SK-N-SH (cell line): ENCODE data around the gene NPS. TPM values are rescaled to one million over a fixed set of nuclear protein-coding genes. Genes with fewer than 3 reads are reported as not detected.

Experiments
- CTCF ChIA-PET: fragments of 300-600, 350-600 bp; formaldehyde crosslinking; extraction: SDS; loops from one replicate; lab custom pipeline; 2021; lab: Yijun Ruan, JAX
- POLR2A ChIA-PET: fragments of 350-600 bp; sonication (Branson Sonifier 250); formaldehyde crosslinking; extraction: SDS; loops from one replicate; lab custom pipeline; 2020; ENCODE audit warnings: antibody characterized with exemption, inconsistent platforms; lab: Yijun Ruan, JAX
- DNase-seq: peaks from one replicate; pipeline ENCODE4 v3.0.0; 2012
- H2AFZ ChIP-seq: fragments of 200-600 bp; sonication (generic); 2 replicates; pipeline ENCODE4 v1.8.1; 2016; ENCODE audit warnings: antibody characterized with exemption, mild to moderate bottlenecking, low read depth
- H3F3A ChIP-seq: fragments of 200-600 bp; sonication (generic); replicated peaks from 2 replicates; pipeline ENCODE3; 2016; ENCODE audit warnings: antibody characterized with exemption, mild to moderate bottlenecking; ENCODE audit not compliant: insufficient read depth
- H3K27ac ChIP-seq, 2 experiments: fragments of 200-500 bp in 1 of 2; fragments of 200-600 bp in 1 of 2; sonication (Bioruptor generic) in 1 of 2; sonication (generic), shearing (Covaris generic) in 1 of 2; 2 replicates each; pipeline versions ENCODE4 v1.5.1 to v1.6.1; 2014 to 2016; ENCODE audit warnings: low read depth in 2 of 2, inconsistent platforms in 1 of 2, low read length in 1 of 2, mild to moderate bottlenecking in 1 of 2, mixed read lengths in 1 of 2
- H3K27me3 ChIP-seq: fragments of 200-600 bp; sonication (generic), shearing (Covaris generic); 2 replicates; pipeline ENCODE4 v1.6.1; 2016; ENCODE audit warnings: mixed run types; ENCODE audit not compliant: insufficient read depth
- H3K36me3 ChIP-seq, 2 experiments: fragments of 200-500 bp in 1 of 2; fragments of 200-600 bp in 1 of 2; sonication (Bioruptor generic) in 1 of 2; sonication (generic) in 1 of 2; replicated peaks in 1 of 2; 2 replicates each; pipeline versions ENCODE3 to v1.5.1; 2014 to 2016; ENCODE audit warnings: low read length in 1 of 2, mild to moderate bottlenecking in 1 of 2; ENCODE audit not compliant: insufficient read depth in 2 of 2, control insufficient read depth in 1 of 2
- H3K4me1 ChIP-seq, 2 experiments: fragments of 200-500 bp in 1 of 2; fragments of 200-600 bp in 1 of 2; sonication (Bioruptor generic) in 1 of 2; sonication (generic), shearing (Covaris generic) in 1 of 2; 2 replicates each; pipeline versions ENCODE4 v1.5.1 to v1.6.1; 2014 to 2016; ENCODE audit warnings: low read depth in 1 of 2, low read length in 1 of 2, mixed run types in 1 of 2; ENCODE audit not compliant: insufficient read depth in 2 of 2, control insufficient read depth in 1 of 2
- H3K4me2 ChIP-seq: fragments of 200-600 bp; sonication (generic), shearing (Covaris generic); 2 replicates; pipeline ENCODE4 v1.6.1; 2017; ENCODE audit warnings: mixed run types
- H3K4me3 ChIP-seq, 2 experiments: fragments of 200-500 bp in 1 of 2; fragments of 200-600 bp in 1 of 2; sonication (Bioruptor generic) in 1 of 2; sonication (generic), shearing (Covaris generic) in 1 of 2; 2 replicates each; pipeline versions ENCODE4 v1.5.1 to v1.8.1; 2014 to 2016; ENCODE audit warnings: low read depth in 2 of 2, inconsistent platforms in 1 of 2, low read length in 1 of 2, mild to moderate bottlenecking in 1 of 2, mixed read lengths in 1 of 2, moderate library complexity in 1 of 2
- H3K79me2 ChIP-seq: fragments of 200-600 bp; sonication (generic); 2 replicates; pipeline ENCODE4 v1.8.1; 2017; ENCODE audit warnings: mild to moderate bottlenecking; ENCODE audit not compliant: insufficient read depth
- H3K9ac ChIP-seq: fragments of 200-600 bp; sonication (generic); 2 replicates; pipeline ENCODE4 v1.6.1; 2017; ENCODE audit warnings: mixed run types
- H3K9me2 ChIP-seq: fragments of 200-600 bp; sonication (generic); 2 replicates; pipeline ENCODE4 v1.6.1; 2017; ENCODE audit warnings: mixed run types
- H3K9me3 ChIP-seq: fragments of 200-600 bp; sonication (generic); 2 replicates; pipeline ENCODE4 v1.6.1; 2017; ENCODE audit warnings: mixed run types, mild to moderate bottlenecking, moderate library complexity
- H4K20me1 ChIP-seq: fragments of 200-600 bp; sonication (generic); 2 replicates; pipeline ENCODE4 v1.6.1; 2017; ENCODE audit warnings: mild to moderate bottlenecking, mixed run types; ENCODE audit not compliant: insufficient read depth
- CHD2 ChIP-seq: fragments of 150-350 bp; IDR thresholded peaks from 2 replicates; pipeline ENCODE4 v1.6.1; 2018; ENCODE audit warnings: low read length; ENCODE audit not compliant: partially characterized antibody
- ELF1 ChIP-seq: IDR thresholded peaks from 2 replicates; pipeline ENCODE4 v1.4.0; 2012
- EP300 ChIP-seq, 2 experiments: IDR thresholded peaks; 2 replicates each; pipeline versions ENCODE4 v1.4.0 to v1.6.1; 2012; ENCODE audit warnings: borderline replicate concordance in 1 of 2, low read depth in 1 of 2, low read length in 1 of 2
- EZH2phosphoT487 ChIP-seq: fragments of 200-600 bp; sonication (generic); IDR thresholded peaks from 2 replicates; pipeline ENCODE4 v1.6.1; 2017; ENCODE audit warnings: low read depth, mixed run types, mild to moderate bottlenecking, antibody characterized with exemption, moderate library complexity, borderline replicate concordance
- FOXJ3 ChIP-seq: sonication (generic); formaldehyde crosslinking; IDR thresholded peaks from 2 replicates; pipeline ENCODE4 v1.5.1; 2020; ENCODE audit warnings: mild to moderate bottlenecking, missing genetic modification reagents
- GABPA ChIP-seq: IDR thresholded peaks from 2 replicates; pipeline ENCODE4 v1.4.0; 2012; ENCODE audit warnings: low read depth, mild to moderate bottlenecking
- JUND ChIP-seq: IDR thresholded peaks from 2 replicates; pipeline ENCODE4 v1.4.0; 2012
- MEF2A ChIP-seq: IDR thresholded peaks from 2 replicates; pipeline ENCODE4 v1.4.0; 2012; ENCODE audit warnings: low read depth, borderline replicate concordance
- NFIC ChIP-seq: IDR thresholded peaks from 2 replicates; pipeline ENCODE4 v1.4.0; 2012; ENCODE audit warnings: borderline replicate concordance
- NRF1 ChIP-seq: IDR thresholded peaks from 2 replicates; pipeline ENCODE4 v1.6.1; 2012; ENCODE audit warnings: low read depth, mild to moderate bottlenecking, low read length
- POLR2AphosphoS5 ChIP-seq: IDR thresholded peaks from 2 replicates; pipeline ENCODE4 v1.6.1; 2012; ENCODE audit warnings: low read depth, low read length
- RAD21 ChIP-seq: IDR thresholded peaks from 2 replicates; pipeline ENCODE4 v1.6.1; 2012; ENCODE audit warnings: mild to moderate bottlenecking, low read length
- SIN3A ChIP-seq: IDR thresholded peaks from 2 replicates; pipeline ENCODE4 v1.6.1; 2012; ENCODE audit warnings: low read depth, mild to moderate bottlenecking, low read length, moderate library complexity, borderline replicate concordance
- TAF1 ChIP-seq: IDR thresholded peaks from 2 replicates; pipeline ENCODE4 v1.6.1; 2012; ENCODE audit warnings: low read depth, mild to moderate bottlenecking, low read length, moderate library complexity, borderline replicate concordance
- TCF12 ChIP-seq: IDR thresholded peaks from 2 replicates; pipeline ENCODE4 v1.4.0; 2012
- TEAD4 ChIP-seq: IDR thresholded peaks from 2 replicates; pipeline ENCODE4 v1.4.0; 2012; ENCODE audit warnings: mild to moderate bottlenecking, borderline replicate concordance; ENCODE audit not compliant: insufficient read depth
- YY1 ChIP-seq: IDR thresholded peaks from 2 replicates; pipeline ENCODE4 v1.4.0; 2012; ENCODE audit warnings: low read depth, mild to moderate bottlenecking
- WGBS: methylation state at CpG from one replicate; pipeline ENCODE4 v1.1.6; 2017; ENCODE audit warnings: low lambda C conversion rate; 5-methylcytosine and 5-hydroxymethylcytosine counted together
- polyA plus RNA-seq, 3 experiments: library from polyadenylated mRNA; depleted of rRNA; stranded (reverse); fragments of >200 nt; gene quantifications; 2 replicates each; pipeline ENCODE4 v1.2.3, GENCODE V29; 2012
- TF ChIP-seq, protein P1 (sequence below): fragments of 150-350 bp; IDR thresholded peaks from 2 replicates; pipeline ENCODE4 v1.6.1; 2017; ENCODE audit warnings: antibody characterized with exemption, low read length, low read depth, borderline replicate concordance
- TF ChIP-seq, protein P2 (sequence below): fragments of 200-600 bp; sonication (generic); IDR thresholded peaks from 2 replicates; pipeline ENCODE4 v1.6.1; 2017; ENCODE audit warnings: antibody characterized with exemption, mild to moderate bottlenecking, moderate library complexity
- TF ChIP-seq, protein P3 (sequence below): fragments of 150-350 bp; IDR thresholded peaks from 2 replicates; pipeline ENCODE4 v1.6.1; 2016; ENCODE audit warnings: mild to moderate bottlenecking, low read depth, low read length
- TF ChIP-seq, protein P4 (sequence below): IDR thresholded peaks from 2 replicates; pipeline ENCODE4 v1.4.0; 2012; ENCODE audit warnings: low read depth, borderline replicate concordance
- TF ChIP-seq, protein P5 (sequence below): IDR thresholded peaks from 2 replicates; pipeline ENCODE4; 2012

NPS gene
- polyA plus RNA-seq, 1 of the 3 experiments (the other 2 are of a cell fraction), result not detected

DNA sequence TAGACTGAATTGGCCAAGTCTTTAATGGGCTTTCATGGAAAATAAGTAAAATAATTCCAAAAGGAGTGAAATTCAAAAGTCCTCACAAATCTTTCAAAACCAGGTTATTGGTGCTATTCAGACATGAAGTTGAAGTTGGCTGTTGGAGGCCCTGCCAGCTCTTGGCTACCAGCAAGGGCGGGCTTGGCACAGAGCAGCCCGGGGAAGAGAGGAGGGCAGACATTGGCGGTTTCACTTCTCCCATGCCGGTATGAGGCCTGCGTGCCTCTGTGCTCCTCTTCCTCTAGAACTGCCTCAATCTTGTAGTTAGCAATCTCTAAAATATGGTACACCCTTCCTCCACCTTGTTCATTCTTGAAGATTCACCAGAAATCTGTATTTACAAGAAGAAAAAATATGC, 16.4 kb upstream of the NPS start:
- 46% methylated on average over 5 of the region's 5 CpGs for WGBS

DNA sequence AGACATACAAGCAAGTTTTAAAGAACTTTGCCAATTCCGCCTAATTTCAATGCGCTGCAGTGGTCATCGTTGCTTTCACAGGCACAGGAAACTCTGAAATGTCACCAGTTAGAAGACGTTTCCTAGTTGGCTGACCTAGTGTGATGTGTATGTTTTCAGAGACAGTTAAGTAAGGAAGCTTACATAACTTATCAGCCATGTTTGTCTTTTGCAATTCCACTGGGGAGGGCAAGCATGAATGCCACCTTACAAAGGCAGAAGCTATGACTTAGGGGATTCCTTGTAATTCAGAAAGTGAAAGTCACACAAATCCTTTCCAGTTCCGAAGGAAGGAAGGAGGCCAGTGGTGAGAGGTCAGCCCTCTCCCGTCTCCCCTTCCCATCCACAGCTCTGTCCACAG, 15.0 kb upstream of the NPS start:
- CTCF ChIA-PET, result no interaction called here
- 49% methylated on average over 6 of the region's 6 CpGs for WGBS
- TF ChIP-seq EZH2phosphoT487, result no peak
- no peak for TF ChIP-seq ELF1
- TF ChIP-seq CHD2, result no peak
- TF ChIP-seq POLR2AphosphoS5, result no peak
- TF ChIP-seq MEF2A, result no peak
- no peak for TF ChIP-seq TCF12
- TF ChIP-seq, protein P1, sequence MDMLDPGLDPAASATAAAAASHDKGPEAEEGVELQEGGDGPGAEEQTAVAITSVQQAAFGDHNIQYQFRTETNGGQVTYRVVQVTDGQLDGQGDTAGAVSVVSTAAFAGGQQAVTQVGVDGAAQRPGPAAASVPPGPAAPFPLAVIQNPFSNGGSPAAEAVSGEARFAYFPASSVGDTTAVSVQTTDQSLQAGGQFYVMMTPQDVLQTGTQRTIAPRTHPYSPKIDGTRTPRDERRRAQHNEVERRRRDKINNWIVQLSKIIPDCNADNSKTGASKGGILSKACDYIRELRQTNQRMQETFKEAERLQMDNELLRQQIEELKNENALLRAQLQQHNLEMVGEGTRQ, result no peak
- TF ChIP-seq EP300 (IDR thresholded peaks at IDR 0.05; ENCODE audit: borderline replicate concordance in 1 of 2, low read depth in 1 of 2, low read length in 1 of 2), result no peak
- no peak for TF ChIP-seq TAF1
- no peak for TF ChIP-seq NRF1
- no peak for TF ChIP-seq FOXJ3
- TF ChIP-seq, protein P2, sequence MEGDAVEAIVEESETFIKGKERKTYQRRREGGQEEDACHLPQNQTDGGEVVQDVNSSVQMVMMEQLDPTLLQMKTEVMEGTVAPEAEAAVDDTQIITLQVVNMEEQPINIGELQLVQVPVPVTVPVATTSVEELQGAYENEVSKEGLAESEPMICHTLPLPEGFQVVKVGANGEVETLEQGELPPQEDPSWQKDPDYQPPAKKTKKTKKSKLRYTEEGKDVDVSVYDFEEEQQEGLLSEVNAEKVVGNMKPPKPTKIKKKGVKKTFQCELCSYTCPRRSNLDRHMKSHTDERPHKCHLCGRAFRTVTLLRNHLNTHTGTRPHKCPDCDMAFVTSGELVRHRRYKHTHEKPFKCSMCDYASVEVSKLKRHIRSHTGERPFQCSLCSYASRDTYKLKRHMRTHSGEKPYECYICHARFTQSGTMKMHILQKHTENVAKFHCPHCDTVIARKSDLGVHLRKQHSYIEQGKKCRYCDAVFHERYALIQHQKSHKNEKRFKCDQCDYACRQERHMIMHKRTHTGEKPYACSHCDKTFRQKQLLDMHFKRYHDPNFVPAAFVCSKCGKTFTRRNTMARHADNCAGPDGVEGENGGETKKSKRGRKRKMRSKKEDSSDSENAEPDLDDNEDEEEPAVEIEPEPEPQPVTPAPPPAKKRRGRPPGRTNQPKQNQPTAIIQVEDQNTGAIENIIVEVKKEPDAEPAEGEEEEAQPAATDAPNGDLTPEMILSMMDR, result no peak
- TF ChIP-seq, protein P3, sequence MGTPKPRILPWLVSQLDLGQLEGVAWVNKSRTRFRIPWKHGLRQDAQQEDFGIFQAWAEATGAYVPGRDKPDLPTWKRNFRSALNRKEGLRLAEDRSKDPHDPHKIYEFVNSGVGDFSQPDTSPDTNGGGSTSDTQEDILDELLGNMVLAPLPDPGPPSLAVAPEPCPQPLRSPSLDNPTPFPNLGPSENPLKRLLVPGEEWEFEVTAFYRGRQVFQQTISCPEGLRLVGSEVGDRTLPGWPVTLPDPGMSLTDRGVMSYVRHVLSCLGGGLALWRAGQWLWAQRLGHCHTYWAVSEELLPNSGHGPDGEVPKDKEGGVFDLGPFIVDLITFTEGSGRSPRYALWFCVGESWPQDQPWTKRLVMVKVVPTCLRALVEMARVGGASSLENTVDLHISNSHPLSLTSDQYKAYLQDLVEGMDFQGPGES, result no peak
- no peak for TF ChIP-seq JUND
- no peak for TF ChIP-seq SIN3A
- TF ChIP-seq, protein P4, sequence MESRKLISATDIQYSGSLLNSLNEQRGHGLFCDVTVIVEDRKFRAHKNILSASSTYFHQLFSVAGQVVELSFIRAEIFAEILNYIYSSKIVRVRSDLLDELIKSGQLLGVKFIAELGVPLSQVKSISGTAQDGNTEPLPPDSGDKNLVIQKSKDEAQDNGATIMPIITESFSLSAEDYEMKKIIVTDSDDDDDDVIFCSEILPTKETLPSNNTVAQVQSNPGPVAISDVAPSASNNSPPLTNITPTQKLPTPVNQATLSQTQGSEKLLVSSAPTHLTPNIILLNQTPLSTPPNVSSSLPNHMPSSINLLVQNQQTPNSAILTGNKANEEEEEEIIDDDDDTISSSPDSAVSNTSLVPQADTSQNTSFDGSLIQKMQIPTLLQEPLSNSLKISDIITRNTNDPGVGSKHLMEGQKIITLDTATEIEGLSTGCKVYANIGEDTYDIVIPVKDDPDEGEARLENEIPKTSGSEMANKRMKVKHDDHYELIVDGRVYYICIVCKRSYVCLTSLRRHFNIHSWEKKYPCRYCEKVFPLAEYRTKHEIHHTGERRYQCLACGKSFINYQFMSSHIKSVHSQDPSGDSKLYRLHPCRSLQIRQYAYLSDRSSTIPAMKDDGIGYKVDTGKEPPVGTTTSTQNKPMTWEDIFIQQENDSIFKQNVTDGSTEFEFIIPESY, result no peak
- TF ChIP-seq, protein P5, sequence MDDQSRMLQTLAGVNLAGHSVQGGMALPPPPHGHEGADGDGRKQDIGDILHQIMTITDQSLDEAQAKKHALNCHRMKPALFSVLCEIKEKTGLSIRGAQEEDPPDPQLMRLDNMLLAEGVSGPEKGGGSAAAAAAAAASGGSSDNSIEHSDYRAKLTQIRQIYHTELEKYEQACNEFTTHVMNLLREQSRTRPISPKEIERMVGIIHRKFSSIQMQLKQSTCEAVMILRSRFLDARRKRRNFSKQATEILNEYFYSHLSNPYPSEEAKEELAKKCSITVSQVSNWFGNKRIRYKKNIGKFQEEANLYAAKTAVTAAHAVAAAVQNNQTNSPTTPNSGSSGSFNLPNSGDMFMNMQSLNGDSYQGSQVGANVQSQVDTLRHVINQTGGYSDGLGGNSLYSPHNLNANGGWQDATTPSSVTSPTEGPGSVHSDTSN, result no peak
- TF ChIP-seq RAD21, result no peak
- TF ChIP-seq NFIC, result no peak
- TF ChIP-seq TEAD4, result no peak
- TF ChIP-seq, all 33 proteins: peak for 0

More for the DNA sequence above, 16.4 kb upstream of the NPS start:
- no peaks in the 10 kb centered on the region for H3K9me3 ChIP-seq
- H3K27me3 ChIP-seq, result no peaks in the 10 kb centered on the region
- TF ChIP-seq YY1 (no peak), ELF1 (no peak), CHD2 (no peak), NFIC (no peak), GABPA (no peak), FOXJ3 (no peak), NRF1 (no peak)
- no peak overlapping the region for H2AFZ ChIP-seq
- H3F3A ChIP-seq, result no peaks in the 10 kb centered on the region
- no peak for DNase-seq
- H3K79me2 ChIP-seq, result no peaks in the 10 kb centered on the region
- no peaks in the 10 kb centered on the region for H3K9me2 ChIP-seq
- no peak overlapping the region for H3K4me3 ChIP-seq
- no peak overlapping the region for H3K4me2 ChIP-seq
- no peaks in the 10 kb centered on the region for H4K20me1 ChIP-seq
- no peaks in the 10 kb centered on the region; a peak in 1 of 4 replicates for H3K4me1 ChIP-seq
- CTCF ChIA-PET, result interaction anchor here (0.6 kb wide), 1 partner anchor 50 kb away, joined by 3 read pairs; no protein-coding TSS in a partner anchor
- H3K27ac ChIP-seq, result no peak overlapping the region
- no peaks in the 10 kb centered on the region for H3K36me3 ChIP-seq
- H3K9ac ChIP-seq, result no peak overlapping the region
- POLR2A ChIA-PET, result no interaction called here

More for the DNA sequence above, 15.0 kb upstream of the NPS start:
- Histone ChIP-seq H4K20me1 (no peaks in the 10 kb centered on the region), H3K4me1 (no peaks in the 10 kb centered on the region), H2AFZ (no peak overlapping the region), H3K4me3 (no peak overlapping the region), H3K79me2 (no peaks in the 10 kb centered on the region), H3K9me2 (no peaks in the 10 kb centered on the region), H3K9me3 (no peaks in the 10 kb centered on the region), H3F3A (no peaks in the 10 kb centered on the region), H3K27me3 (no peaks in the 10 kb centered on the region), H3K36me3 (no peaks in the 10 kb centered on the region), H3K9ac (no peak overlapping the region), H3K4me2 (no peak overlapping the region), H3K27ac (no peak overlapping the region)
- POLR2A ChIA-PET, result no interaction called here
- DNase-seq, result no peak
